ENCODE results near the gene PIR. TPM values are rescaled to one million over a fixed set of nuclear protein-coding genes. Genes with fewer than 3 reads are reported as not detected.

The PIR gene
- total and polyA plus RNA-seq, 12 donors, result 11.9 to 48.6 (median 21.4) TPM

GRCh38 chrX:15448010-15448639 lies 45.0 kb downstream of the PIR start:
- no peak for DNase-seq
- H3K36me3 ChIP-seq (replicated peaks in 1 of 2), result no peaks in the 10 kb centered on the region
- no peaks in the 10 kb centered on the region for H3K9me3 ChIP-seq (replicated peaks in 1 of 3)
- H3K27me3 ChIP-seq, result peaks cover 2% of the 10 kb centered on the region
- H3K4me1 ChIP-seq (replicated peaks in 1 of 2), result peaks cover 0 to 8% of the 10 kb centered on the region in 2 donors
- no peak overlapping the region for H3K27ac ChIP-seq
- intact Hi-C loops (cut with DNase I), result no loop called here
- TF ChIP-seq CTCF (IDR thresholded peaks at IDR 0.05) (no peak), POLR2A (IDR thresholded peaks at IDR 0.05) (no peak)
- H3K4me3 ChIP-seq, result no peak overlapping the region
- 67 to 85% (median 74%) methylated on average over 4 to 5 of the region's 5 CpGs for WGBS, 4 donors

- intact Hi-C loops (cut with DNase I), result no loop called here
- WGBS, 4 donors, result 71 to 95% (median 84%) methylated on average over 5 of the region's 5 CpGs
- H3K27ac ChIP-seq, result no peak overlapping the region
- no peaks in the 10 kb centered on the region for H3K4me1 ChIP-seq (replicated peaks in 1 of 2)
- no peak for TF ChIP-seq POLR2A (IDR thresholded peaks at IDR 0.05)
- no peak for TF ChIP-seq CTCF (IDR thresholded peaks at IDR 0.05)
- H3K4me3 ChIP-seq, result no peak overlapping the region
- no peak for DNase-seq
- H3K9me3 ChIP-seq (replicated peaks in 1 of 3), result no peaks in the 10 kb centered on the region
- no peaks in the 10 kb centered on the region for H3K27me3 ChIP-seq
- H3K36me3 ChIP-seq (replicated peaks in 1 of 2), result no peaks in the 10 kb centered on the region
Measured at GRCh38 chrX:15441464-15441863, 51.7 kb downstream of the PIR start.

GRCh38 chrX:15438332-15438731 lies 54.8 kb downstream of the PIR start:
- Histone ChIP-seq H3K27ac (no peak overlapping the region), H3K27me3 (no peaks in the 10 kb centered on the region), H3K9me3 (replicated peaks in 1 of 3) (no peaks in the 10 kb centered on the region), H3K4me3 (no peak overlapping the region), H3K36me3 (replicated peaks in 1 of 2) (no peaks in the 10 kb centered on the region), H3K4me1 (replicated peaks in 1 of 2) (no peaks in the 10 kb centered on the region)
- intact Hi-C loops (cut with DNase I), result no loop called here
- WGBS, 4 donors, result 68 to 100% (median 88%) methylated on average over 1 to 3 of the region's 3 CpGs
- TF ChIP-seq POLR2A (IDR thresholded peaks at IDR 0.05), result no peak
- no peak for TF ChIP-seq CTCF (IDR thresholded peaks at IDR 0.05)
- no peak for DNase-seq

DNA sequence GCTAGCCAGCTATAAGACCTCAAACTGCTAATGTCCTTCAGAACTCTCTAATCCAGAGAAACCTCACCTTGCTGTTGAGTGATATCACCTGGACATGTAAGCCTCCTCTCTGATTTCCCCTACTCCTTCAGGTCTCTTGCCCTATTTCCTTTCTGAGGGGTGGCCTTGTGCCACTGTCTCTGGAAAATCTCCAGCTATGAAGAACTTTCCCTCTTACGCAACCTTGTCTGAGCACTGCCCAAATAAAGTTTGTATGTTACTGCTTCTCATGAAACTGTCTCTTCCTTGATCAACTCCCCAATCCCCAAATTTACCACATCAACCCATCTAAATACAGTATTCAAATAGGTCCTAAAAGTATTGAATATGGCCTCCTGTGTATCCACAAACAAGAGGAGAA lies 55.4 kb downstream of the PIR start:
- no peaks in the 10 kb centered on the region for H3K4me1 ChIP-seq (replicated peaks in 1 of 2)
- intact Hi-C loops (cut with DNase I), result no loop called here
- H3K27ac ChIP-seq, result no peak overlapping the region
- WGBS, 4 donors, result 0 to 92% (median 76%) methylated on average over 1 of the region's 1 CpG
- H3K27me3 ChIP-seq, result no peaks in the 10 kb centered on the region
- no peak overlapping the region for H3K4me3 ChIP-seq
- H3K36me3 ChIP-seq (replicated peaks in 1 of 2), result no peaks in the 10 kb centered on the region
- H3K9me3 ChIP-seq (replicated peaks in 1 of 3), result no peaks in the 10 kb centered on the region
- TF ChIP-seq CTCF (IDR thresholded peaks at IDR 0.05), result no peak
- no peak for TF ChIP-seq POLR2A (IDR thresholded peaks at IDR 0.05)
- peak in 1 of 7 donors; percentile 7 for DNase-seq

Data from adrenal gland (tissue), 12 donors.